8988T (cell line): ENCODE measurements around the gene ARHGAP12.

Experiments used
- DNase-seq: peaks from one replicate; pipeline ENCODE4 v3.0.0; 2011

Gene ARHGAP12

GRCh38 chr10:31871266-31872065 lies 57.2 kb downstream of the ARHGAP12 start:
- DNase-seq, result no peak

- no peak for DNase-seq
Observed at GRCh38 chr10:31867646-31868045, 61.0 kb downstream of the ARHGAP12 start.

GRCh38 chr10:31866118-31866670 lies 62.4 kb downstream of the ARHGAP12 start:
- no peak for DNase-seq

- DNase-seq, result no peak
Observed at GRCh38 chr10:31864834-31865518, 63.7 kb downstream of the ARHGAP12 start.

GRCh38 chr10:31855033-31855432 lies 73.6 kb downstream of the ARHGAP12 start:
- no peak for DNase-seq

- DNase-seq, result no peak
Observed at GRCh38 chr10:31853629-31854028, 75.0 kb downstream of the ARHGAP12 start.

GRCh38 chr10:31851216-31851615 lies 77.4 kb downstream of the ARHGAP12 start:
- no peak for DNase-seq

GRCh38 chr10:31847515-31847914 lies 81.1 kb downstream of the ARHGAP12 start:
- no peak for DNase-seq

GRCh38 chr10:31838709-31839108 lies 89.9 kb downstream of the ARHGAP12 start:
- DNase-seq, result no peak

GRCh38 chr10:31838065-31838464 lies 90.6 kb downstream of the ARHGAP12 start:
- DNase-seq, result no peak

GRCh38 chr10:31836569-31837406 lies 91.8 kb downstream of the ARHGAP12 start:
- DNase-seq, result no peak

- DNase-seq, result no peak
Observed at GRCh38 chr10:31833753-31834152, 94.9 kb downstream of the ARHGAP12 start.

GRCh38 chr10:31832261-31832660 lies 96.4 kb downstream of the ARHGAP12 start:
- no peak for DNase-seq

GRCh38 chr10:31830887-31831286 lies 97.7 kb downstream of the ARHGAP12 start:
- no peak for DNase-seq

GRCh38 chr10:31829776-31830175 lies 98.9 kb downstream of the ARHGAP12 start:
- DNase-seq, result no peak

- DNase-seq, result no peak
Observed at GRCh38 chr10:31823358-31823757, 105.3 kb downstream of the ARHGAP12 start.

GRCh38 chr10:31822616-31823318 lies 105.9 kb downstream of the ARHGAP12 start:
- DNase-seq, result no peak

GRCh38 chr10:31822150-31822549 lies 106.5 kb downstream of the ARHGAP12 start:
- no peak for DNase-seq

- no peak for DNase-seq
Observed at GRCh38 chr10:31820778-31821369, 107.8 kb downstream of the ARHGAP12 start.

GRCh38 chr10:31820096-31820495 lies 108.5 kb downstream of the ARHGAP12 start:
- DNase-seq, result no peak

GRCh38 chr10:31819391-31819820 lies 109.2 kb downstream of the ARHGAP12 start:
- DNase-seq, result no peak

- no peak for DNase-seq
Observed at GRCh38 chr10:31816318-31816717, 112.3 kb downstream of the ARHGAP12 start.
